Measurements from ENCODE around the gene ZMAT5.

Gene ZMAT5

DNA sequence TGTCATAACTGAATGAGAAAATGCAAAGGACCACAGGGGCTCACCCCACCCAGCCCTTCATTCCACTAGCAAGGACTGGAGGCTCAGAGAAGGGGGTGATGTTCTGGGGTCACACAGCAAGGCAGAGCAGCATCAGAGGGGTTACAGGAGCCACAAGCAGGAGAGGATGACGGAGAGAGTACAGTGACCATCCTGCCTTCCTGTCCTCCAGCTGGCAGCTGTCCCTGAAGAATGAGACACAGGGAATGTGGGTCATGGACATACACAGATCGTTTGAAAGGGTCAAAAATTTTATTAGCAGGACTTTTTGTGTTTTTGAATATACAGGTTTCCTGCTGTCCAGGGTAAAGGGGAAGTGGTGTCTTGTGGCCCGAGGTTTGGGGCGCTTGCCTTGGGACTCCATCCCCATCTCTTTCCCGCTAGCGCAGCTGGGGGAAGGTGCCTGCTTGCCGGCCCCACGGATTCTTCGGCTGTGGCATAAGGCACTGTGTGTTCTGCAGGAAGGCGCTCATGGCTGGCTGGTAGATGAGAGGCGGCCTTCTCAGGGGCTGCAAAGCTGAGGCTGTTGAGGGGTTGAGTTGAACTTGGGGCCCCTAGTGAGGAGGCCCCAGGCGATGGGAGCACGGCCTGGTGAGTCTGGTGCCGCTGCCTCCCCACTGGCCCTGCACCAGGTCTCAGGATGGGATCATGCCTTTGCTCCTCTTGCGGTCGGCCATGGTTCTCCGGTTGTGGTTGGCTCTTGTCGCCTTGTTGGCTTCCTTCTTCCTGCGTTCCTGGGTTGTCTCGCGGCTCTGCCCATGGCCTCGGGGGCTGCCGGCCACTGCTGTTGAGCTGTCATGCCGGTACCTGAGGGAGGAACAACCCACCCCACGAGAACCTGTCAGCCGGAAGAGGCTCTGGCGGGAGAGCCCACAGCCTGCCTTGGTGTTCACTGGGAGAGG lies 21.8 kb upstream of the ZMAT5 start:
- no peak for DNase-seq (ENCODE audit: low read depth)

DNA sequence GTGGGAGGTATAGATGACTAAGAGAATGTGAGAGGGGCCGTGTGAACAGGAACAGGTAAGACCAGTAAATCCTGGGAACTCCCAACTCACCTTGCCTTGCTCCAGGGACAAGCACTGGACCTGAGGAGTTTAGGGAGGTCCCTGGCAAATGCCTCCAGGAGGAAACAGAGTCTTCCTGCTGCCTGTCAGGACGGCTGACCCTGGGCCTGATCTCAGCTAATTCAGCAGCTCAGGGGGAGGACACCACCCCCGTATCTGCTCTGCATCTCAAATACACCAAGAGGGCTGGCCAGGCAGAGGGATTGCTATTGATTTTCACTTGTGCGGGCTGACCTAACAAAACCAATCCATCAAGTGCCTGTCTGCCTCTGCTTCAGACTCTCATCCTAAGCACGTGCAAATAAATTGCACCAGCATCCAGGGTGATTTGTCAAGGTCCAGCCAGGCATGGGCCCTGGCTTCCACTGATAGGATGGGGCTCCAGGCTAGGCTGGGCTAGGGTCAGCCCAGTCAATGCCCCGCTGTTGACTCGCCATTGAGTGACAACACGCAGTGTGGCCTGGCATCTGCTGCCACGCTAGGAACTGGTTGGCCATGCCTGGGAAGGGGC lies 20.7 kb upstream of the ZMAT5 start:
- no peak overlapping the region for H3K4me3 ChIP-seq (ENCODE audit: control insufficient read depth, low read depth, low read length)
- TF ChIP-seq, protein P1, sequence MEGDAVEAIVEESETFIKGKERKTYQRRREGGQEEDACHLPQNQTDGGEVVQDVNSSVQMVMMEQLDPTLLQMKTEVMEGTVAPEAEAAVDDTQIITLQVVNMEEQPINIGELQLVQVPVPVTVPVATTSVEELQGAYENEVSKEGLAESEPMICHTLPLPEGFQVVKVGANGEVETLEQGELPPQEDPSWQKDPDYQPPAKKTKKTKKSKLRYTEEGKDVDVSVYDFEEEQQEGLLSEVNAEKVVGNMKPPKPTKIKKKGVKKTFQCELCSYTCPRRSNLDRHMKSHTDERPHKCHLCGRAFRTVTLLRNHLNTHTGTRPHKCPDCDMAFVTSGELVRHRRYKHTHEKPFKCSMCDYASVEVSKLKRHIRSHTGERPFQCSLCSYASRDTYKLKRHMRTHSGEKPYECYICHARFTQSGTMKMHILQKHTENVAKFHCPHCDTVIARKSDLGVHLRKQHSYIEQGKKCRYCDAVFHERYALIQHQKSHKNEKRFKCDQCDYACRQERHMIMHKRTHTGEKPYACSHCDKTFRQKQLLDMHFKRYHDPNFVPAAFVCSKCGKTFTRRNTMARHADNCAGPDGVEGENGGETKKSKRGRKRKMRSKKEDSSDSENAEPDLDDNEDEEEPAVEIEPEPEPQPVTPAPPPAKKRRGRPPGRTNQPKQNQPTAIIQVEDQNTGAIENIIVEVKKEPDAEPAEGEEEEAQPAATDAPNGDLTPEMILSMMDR (IDR thresholded peaks at IDR 0.05; ENCODE audit: control insufficient read depth, insufficient read depth, low read depth, low read length, missing control alignments) = no peak

More for the DNA sequence above, 21.8 kb upstream of the ZMAT5 start:
- TF ChIP-seq, protein P1 (IDR thresholded peaks at IDR 0.05; ENCODE audit: control insufficient read depth, insufficient read depth, low read depth, low read length, missing control alignments) = no peak
- H3K4me3 ChIP-seq (ENCODE audit: control insufficient read depth, low read depth, low read length) = no peak overlapping the region

DNA sequence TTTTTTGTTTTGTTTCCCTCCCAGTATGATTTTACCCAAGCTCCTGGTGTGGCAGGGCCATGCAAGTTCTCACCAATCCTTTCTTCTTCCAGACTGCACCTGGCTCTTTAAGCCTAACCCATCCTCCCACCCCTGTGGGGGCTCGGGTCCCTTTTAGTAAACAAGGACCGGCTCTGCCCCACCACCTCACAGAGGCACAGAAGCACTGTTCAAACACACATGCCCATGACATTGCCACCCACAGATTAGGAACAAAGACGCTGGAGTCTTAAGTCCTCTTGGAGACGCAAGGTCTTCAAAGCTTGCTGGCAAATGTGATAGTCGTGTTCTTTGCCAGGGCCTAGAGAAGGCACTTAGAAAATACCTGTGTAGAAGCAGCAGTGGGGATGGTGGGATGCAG lies 19.2 kb upstream of the ZMAT5 start:
- TF ChIP-seq, protein P1 (IDR thresholded peaks at IDR 0.05; ENCODE audit: control insufficient read depth, insufficient read depth, low read depth, low read length, missing control alignments) = no peak
- no peak for DNase-seq (ENCODE audit: low read depth)
- H3K4me3 ChIP-seq (ENCODE audit: control insufficient read depth, low read depth, low read length) = no peak overlapping the region

More for the DNA sequence above, 20.7 kb upstream of the ZMAT5 start:
- DNase-seq (ENCODE audit: low read depth) = no peak

DNA sequence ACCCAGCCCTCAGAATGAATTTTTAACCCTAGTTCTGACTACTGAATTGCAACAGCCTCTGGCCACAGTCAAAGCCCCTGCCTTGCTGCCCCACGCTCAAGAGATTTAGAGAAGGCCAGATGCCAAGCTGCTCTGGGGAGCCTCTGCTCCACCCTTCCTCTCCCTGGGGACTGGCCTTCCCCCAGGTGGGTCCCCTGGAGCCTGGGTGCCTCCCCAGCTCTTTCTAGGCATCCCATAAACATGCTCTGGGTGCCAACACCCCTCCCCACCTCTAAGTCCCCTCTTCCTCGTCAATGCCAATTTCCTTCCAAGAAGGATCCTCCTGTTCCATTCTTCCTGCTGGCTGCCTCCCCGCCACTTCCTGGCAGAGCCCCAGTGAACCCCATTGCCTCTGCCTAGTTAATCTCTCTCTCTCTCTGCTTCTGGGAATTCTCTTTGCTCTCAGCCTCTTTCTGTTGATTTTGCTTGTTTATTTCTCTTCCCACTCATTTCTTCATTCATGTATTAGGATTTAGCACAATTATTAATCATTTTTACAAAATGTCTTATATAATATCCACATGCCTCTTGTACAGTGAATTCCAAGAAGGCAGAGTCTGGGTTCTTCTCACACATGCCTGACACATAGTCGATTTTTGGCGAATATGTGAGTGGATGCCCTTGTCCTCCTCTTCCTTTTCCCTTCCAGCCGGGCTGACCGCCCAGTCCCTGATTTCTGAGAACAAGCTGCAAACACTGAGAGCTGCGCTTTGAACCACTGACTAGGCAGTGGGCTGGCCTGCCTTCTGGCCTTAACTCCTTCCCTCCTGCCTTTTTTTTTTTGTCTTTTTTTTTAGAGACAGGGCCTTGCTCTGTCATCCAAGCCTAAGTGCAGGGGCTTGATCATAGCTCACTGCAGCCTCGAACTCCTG lies 17.9 kb upstream of the ZMAT5 start:
- TF ChIP-seq, protein P1 (IDR thresholded peaks at IDR 0.05; ENCODE audit: control insufficient read depth, insufficient read depth, low read depth, low read length, missing control alignments) = no peak
- no peak overlapping the region for H3K4me3 ChIP-seq (ENCODE audit: control insufficient read depth, low read depth, low read length)
- DNase-seq (ENCODE audit: low read depth) = no peak

DNA sequence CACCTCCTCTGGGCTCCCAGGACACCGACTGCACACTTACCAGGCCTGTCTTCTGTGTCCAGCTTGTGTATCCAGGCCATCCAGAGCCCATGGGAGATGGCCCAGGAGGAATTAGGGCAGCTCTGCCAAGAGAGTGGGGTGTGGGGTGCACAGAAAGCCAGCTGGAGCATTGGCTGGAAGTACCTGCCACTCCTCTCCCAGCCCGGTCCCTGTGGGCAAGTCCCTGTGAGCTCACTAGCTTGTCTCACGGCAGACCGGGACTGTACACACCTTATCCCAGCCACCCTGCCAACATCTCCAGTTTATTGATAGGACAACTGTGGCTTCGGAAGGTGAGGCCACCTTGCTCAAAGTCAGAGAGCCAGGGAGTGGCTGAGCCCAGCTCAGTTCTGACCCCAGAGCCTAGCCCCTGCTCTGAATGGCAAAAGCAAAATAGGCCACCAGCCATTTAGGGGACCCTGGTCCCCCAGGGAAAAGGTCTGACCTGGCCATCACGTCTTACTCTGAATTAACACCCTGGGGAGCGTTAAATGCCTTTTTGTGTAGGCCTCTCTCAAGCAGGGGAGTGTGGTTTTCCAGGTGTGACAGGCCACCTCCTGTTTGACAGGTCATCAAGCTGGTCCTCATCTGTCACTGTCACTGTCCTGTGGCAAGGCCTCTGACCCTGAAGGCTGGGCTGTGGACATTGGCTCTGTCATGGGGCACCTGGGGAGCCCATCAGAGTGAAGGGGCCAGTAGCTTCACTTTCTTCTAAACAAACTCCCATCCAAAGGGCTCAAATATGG lies 15.4 kb upstream of the ZMAT5 start:
- TF ChIP-seq, protein P1 (IDR thresholded peaks at IDR 0.05; ENCODE audit: control insufficient read depth, insufficient read depth, low read depth, low read length, missing control alignments) = no peak
- no peak for DNase-seq (ENCODE audit: low read depth)
- H3K4me3 ChIP-seq (ENCODE audit: control insufficient read depth, low read depth, low read length) = no peak overlapping the region
